K562 (cell line): ENCODE data around the gene TP73. TPM values are rescaled to one million over a fixed set of nuclear protein-coding genes. Genes with fewer than 3 reads are reported as not detected.

Source experiments
- ARID3A ChIP-seq: IDR thresholded peaks from 2 replicates; pipeline ENCODE4 v1.6.1; 2012; ENCODE audit warnings: low read depth, low read length, improper control_type of control experiment, borderline replicate concordance
- BCL6 ChIP-seq: fragments of 250-450 bp; sonication (Bioruptor Pico); IDR thresholded peaks from 2 replicates; pipeline ENCODE4 v1.4.0; 2020
- GMEB1 ChIP-seq: fragments of 250-450 bp; sonication (Bioruptor Pico); IDR thresholded peaks from 2 replicates; pipeline ENCODE4 v1.4.0; 2020; ENCODE audit warnings: mild to moderate bottlenecking
- IRF9 ChIP-seq: fragments of 450-650 bp; IDR thresholded peaks from 2 replicates; pipeline ENCODE4 v1.6.1; 2016; ENCODE audit warnings: missing biosample characterization, missing genetic modification characterization
- SFPQ ChIP-seq: fragments of 200-400 bp; formaldehyde crosslinking; IDR thresholded peaks from 2 replicates; pipeline ENCODE4 v1.6.1; 2017; ENCODE audit warnings: mild to moderate bottlenecking, low read depth, low read length, moderate library complexity
- SP2 ChIP-seq: IDR thresholded peaks from 2 replicates; pipeline ENCODE4 v1.6.1; 2011; ENCODE audit warnings: mild to moderate bottlenecking, low read depth, low read length, moderate library complexity; ENCODE audit not compliant: poor library complexity, severe bottlenecking; ENCODE audit errors: extremely low read depth
- TCF3 ChIP-seq: sonication (generic); formaldehyde crosslinking; IDR thresholded peaks from 2 replicates; pipeline ENCODE4 v1.4.0; 2020; ENCODE audit warnings: mild to moderate bottlenecking, missing genetic modification reagents
- TGIF2 ChIP-seq: sonication (generic); formaldehyde crosslinking; IDR thresholded peaks from 2 replicates; pipeline ENCODE4 v1.8.1; 2022; ENCODE audit warnings: mild to moderate bottlenecking, missing genetic modification reagents, moderate library complexity
- TSC22D4 ChIP-seq: fragments of 450-650 bp; IDR thresholded peaks from 2 replicates; pipeline ENCODE4 v1.6.1; 2016; ENCODE audit warnings: missing genetic modification characterization, missing biosample characterization, control low read depth
- ZNF184 ChIP-seq: sonication (generic); formaldehyde crosslinking; IDR thresholded peaks from 2 replicates; pipeline ENCODE4 v1.5.0; 2020; ENCODE audit warnings: missing genetic modification reagents
- ZNF280A ChIP-seq: fragments of 450-650 bp; IDR thresholded peaks from 2 replicates; pipeline ENCODE4 v1.6.1; 2018; ENCODE audit warnings: mild to moderate bottlenecking, low read depth; ENCODE audit not compliant: partially characterized antibody
- ZNF609 ChIP-seq: sonication (generic); formaldehyde crosslinking; IDR thresholded peaks from 2 replicates; pipeline ENCODE4 v1.8.1; 2023; ENCODE audit warnings: missing genetic modification reagents, mild to moderate bottlenecking, borderline replicate concordance
- polyA plus RNA-seq, 8 experiments: library from polyadenylated mRNA; depleted of rRNA in 4 of 8; stranded (reverse) in 5 of 8; unstranded in 3 of 8; fragments of >200 nt; fragmentation: Nextera tagmentation in 2 of 8; fragmentation: Illumina TruSeq in 1 of 8; extraction: Ambion mirVana in 2 of 8; extraction: Trizol in 1 of 8; gene quantifications; 2 replicates each; pipeline versions ENCODE4 v1.2.1 to v1.2.3, GENCODE V29; 2011 to 2014; ENCODE audit warnings: inconsistent platforms in 1 of 8, missing spikeins in 1 of 8
- total RNA-seq, 7 experiments: library from RNA; depleted of rRNA in 6 of 7; stranded (reverse); fragments of >200 nt in 6 of 7; fragmentation: Illumina TruSeq in 2 of 7; extraction: Trizol in 2 of 7; gene quantifications; 2 replicates each; pipeline versions ENCODE4 v1.2.1 to v1.2.3, GENCODE V29; 2011 to 2021; ENCODE audit warnings: low replicate concordance in 1 of 7

TP73 gene
- total and polyA plus RNA-seq, 9 of the 15 experiments (the other 6 are each of a cell fraction or from before 2014, with no cell fraction given), result 0.07 to 1.6 (median 0.40) TPM; not detected in 2

- TF ChIP-seq SP2 (no peak), ZNF280A (no peak), SFPQ (no peak), TSC22D4 (no peak), TCF3 (CRISPR knock-in tag) (no peak), ZNF184 (CRISPR knock-in tag) (no peak), IRF9 (tag) (no peak), BCL6 (no peak), ARID3A (no peak), GMEB1 (CRISPR knock-in tag) (no peak), ZNF609 (CRISPR knock-in tag) (no peak), TGIF2 (no peak)
These were observed 120.6 kb downstream of the TP73 start, which contains the start of gene SMIM1 (continued) for GRCh38 chr1:3772715-3773571.
